Measurements from ENCODE around the gene HOXB13. TPM values are rescaled to one million over a fixed set of nuclear protein-coding genes. Genes with fewer than 3 reads are reported as not detected.

HOXB13 gene
- total and polyA plus RNA-seq, 10 donors: 0.02 TPM; not detected in 9

DNA sequence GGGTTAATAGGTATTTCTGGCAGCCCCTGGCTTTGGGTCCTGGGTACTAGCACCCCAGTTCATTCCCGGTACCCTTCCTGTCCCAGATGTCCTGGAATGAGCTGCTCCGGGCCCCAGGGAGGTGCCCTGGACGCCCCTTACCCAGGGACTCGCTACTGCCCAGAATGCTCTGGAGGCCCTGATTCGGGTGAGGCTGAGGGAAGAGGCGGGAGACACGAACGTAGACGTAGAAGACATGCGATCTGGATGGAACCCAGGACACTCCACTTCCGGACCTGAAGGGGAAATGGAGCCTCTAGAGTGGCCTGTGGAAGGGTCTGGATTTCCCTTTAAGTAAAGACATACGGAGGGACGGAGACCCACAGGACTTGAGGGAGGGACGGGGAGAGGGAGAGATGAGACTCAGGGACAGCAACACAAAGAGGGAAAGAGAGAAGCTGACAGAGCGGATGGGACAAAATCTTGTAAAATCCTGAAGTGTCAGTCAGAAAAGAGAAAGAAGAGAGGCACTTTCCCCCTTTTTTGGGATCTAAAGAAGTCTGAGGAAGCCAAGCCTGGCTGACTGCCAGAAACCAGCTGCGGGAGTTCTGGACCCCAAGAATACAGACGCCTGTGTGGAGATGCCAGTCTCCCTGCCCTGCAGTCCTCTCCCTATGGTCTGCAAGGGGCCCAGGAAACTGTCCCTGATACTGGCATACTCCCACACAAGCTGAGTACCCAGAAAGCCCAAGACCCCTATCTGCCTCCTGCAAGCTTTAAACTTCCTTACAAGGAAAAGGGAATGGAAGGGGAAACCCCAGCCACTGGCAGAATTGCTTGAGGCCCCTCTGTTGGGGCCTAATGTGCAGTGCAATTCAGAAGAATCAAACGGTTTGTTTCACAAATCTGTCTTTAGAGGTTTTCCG is 1.0 kb upstream of the HOXB13 start:
- no peaks in the 10 kb centered on the region for H3K36me3 ChIP-seq
- TF ChIP-seq, protein P1, sequence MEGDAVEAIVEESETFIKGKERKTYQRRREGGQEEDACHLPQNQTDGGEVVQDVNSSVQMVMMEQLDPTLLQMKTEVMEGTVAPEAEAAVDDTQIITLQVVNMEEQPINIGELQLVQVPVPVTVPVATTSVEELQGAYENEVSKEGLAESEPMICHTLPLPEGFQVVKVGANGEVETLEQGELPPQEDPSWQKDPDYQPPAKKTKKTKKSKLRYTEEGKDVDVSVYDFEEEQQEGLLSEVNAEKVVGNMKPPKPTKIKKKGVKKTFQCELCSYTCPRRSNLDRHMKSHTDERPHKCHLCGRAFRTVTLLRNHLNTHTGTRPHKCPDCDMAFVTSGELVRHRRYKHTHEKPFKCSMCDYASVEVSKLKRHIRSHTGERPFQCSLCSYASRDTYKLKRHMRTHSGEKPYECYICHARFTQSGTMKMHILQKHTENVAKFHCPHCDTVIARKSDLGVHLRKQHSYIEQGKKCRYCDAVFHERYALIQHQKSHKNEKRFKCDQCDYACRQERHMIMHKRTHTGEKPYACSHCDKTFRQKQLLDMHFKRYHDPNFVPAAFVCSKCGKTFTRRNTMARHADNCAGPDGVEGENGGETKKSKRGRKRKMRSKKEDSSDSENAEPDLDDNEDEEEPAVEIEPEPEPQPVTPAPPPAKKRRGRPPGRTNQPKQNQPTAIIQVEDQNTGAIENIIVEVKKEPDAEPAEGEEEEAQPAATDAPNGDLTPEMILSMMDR (IDR thresholded peaks at IDR 0.05 in 8 of 11, conservative IDR thresholded peaks at IDR 0.05 in 3 of 11): no peak
- H3K27me3 ChIP-seq (replicated peaks in 1 of 7): peaks cover 21 to 100% (median 99%) of the 10 kb centered on the region in 7 donors
- 9 to 12% (median 10%) methylated on average over 19 of the region's 19 CpGs for WGBS, 5 donors
- H3K4me1 ChIP-seq: peaks cover 0 to 59% (median 31%) of the 10 kb centered on the region in 6 donors
- DNase-seq: no peak
- no peak overlapping the region for H3K27ac ChIP-seq
- intact Hi-C loops (cut with DNase I; ENCODE audit: low total_unique reads): loop anchor here (10.0 kb wide), 2 partner anchors 145 to 875 kb away; partner anchors contain the start of gene SP6
- no peaks in the 10 kb centered on the region for H3K9me3 ChIP-seq
- H3K4me3 ChIP-seq: peak overlapping the region in 1 of 8 donors; percentile 52

DNA sequence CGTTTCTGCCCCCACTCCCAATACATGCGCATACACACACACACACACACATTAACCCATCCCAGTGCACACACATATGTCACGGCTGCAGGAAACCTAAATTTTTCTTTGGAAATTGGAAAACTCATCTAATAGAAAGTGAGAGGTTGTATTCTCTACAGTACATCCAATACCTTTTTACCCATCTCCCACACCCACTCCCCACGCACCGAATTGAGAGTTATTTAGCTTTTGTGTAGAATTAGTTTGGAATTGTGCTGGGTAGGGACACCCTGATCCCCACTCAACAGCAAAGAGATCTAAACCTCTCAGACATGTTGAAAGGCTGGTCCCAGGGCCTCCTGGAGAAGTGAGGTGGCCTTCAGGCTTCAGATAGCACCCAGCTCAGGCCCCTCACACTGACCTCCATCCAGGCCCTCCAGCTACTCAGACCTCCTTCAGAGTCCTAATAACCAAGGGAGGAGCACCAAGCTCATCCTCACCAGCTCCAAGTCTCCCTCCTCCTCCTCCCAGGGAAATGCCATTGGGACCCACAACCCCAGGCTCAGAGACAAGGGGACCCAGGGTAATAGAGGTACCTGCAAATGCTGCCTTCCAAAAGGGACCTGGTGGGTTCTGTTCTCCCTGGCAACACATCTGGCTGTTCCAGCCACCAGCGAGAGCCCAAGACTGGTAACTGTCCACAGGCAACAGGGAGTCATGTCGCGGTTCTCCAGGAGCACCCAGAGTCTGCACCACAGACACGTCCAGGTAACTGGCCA is 955 bp downstream of the HOXB13 start:
- Histone ChIP-seq H3K9me3 (no peaks in the 10 kb centered on the region), H3K4me3 (no peak overlapping the region), H3K27ac (no peak overlapping the region), H3K4me1 (peaks cover 12 to 60% (median 42%) of the 10 kb centered on the region in 6 donors), H3K27me3 (replicated peaks in 1 of 7) (peaks cover 21 to 100% (median 99%) of the 10 kb centered on the region in 7 donors), H3K36me3 (no peaks in the 10 kb centered on the region)
- no peak for TF ChIP-seq POLR2AphosphoS5 (IDR thresholded peaks at IDR 0.05)
- TF ChIP-seq, protein P1 (IDR thresholded peaks at IDR 0.05 in 8 of 11, conservative IDR thresholded peaks at IDR 0.05 in 3 of 11): no peak
- TF ChIP-seq POLR2A (IDR thresholded peaks at IDR 0.05): no peak
- WGBS, 5 donors: 28 to 49% (median 35%) methylated on average over 9 of the region's 9 CpGs
- intact Hi-C loops (cut with DNase I; ENCODE audit: low total_unique reads): loop anchor here (10.0 kb wide), 2 partner anchors 147 to 873 kb away; partner anchors contain the start of gene SP6
- DNase-seq: no peak

DNA sequence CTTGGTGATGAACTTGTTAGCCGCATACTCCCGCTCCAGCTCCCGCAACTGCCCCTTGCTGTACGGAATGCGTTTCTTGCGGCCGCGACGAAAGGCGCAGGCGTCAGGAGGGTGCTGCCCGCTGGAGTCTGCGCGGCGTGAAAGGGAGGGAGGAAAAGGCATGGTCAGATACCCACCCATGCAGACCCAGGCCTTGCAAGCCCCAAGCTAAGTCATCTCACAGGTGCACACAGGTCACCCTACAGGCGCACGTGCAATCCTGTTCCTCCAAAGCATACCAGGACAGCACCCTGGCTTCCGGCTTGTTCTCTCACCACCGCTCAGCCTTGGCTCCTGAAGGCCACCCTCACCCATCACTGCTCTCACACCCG is 1.6 kb downstream of the HOXB13 start:
- Histone ChIP-seq H3K4me1 (peaks cover 12 to 61% (median 45%) of the 10 kb centered on the region in 6 donors), H3K9me3 (no peaks in the 10 kb centered on the region), H3K27me3 (replicated peaks in 1 of 7) (peaks cover 21 to 100% (median 99%) of the 10 kb centered on the region in 7 donors), H3K27ac (no peak overlapping the region), H3K36me3 (no peaks in the 10 kb centered on the region), H3K4me3 (no peak overlapping the region)
- TF ChIP-seq POLR2AphosphoS5 (IDR thresholded peaks at IDR 0.05) (no peak), POLR2A (IDR thresholded peaks at IDR 0.05) (no peak)
- TF ChIP-seq, protein P1 (IDR thresholded peaks at IDR 0.05 in 8 of 11, conservative IDR thresholded peaks at IDR 0.05 in 3 of 11): no peak
- intact Hi-C loops (cut with DNase I; ENCODE audit: low total_unique reads): loop anchor here (10.0 kb wide), 2 partner anchors 148 to 872 kb away; partner anchors contain the start of gene SP6
- DNase-seq: no peak
- 9 to 30% (median 16%) methylated on average over 20 of the region's 20 CpGs for WGBS, 5 donors
